SK-N-SH treated with all-trans-retinoic acid at 6 μM for 48 hours (cell line): ENCODE data around the gene FOXO3.

Experiments used
- ESRRG ChIP-seq: fragments of 250-450 bp; sonication (Bioruptor Pico); IDR thresholded peaks from 2 replicates; pipeline ENCODE4 v1.6.1; 2021; ENCODE audit warnings: mild to moderate bottlenecking
- OSR1 ChIP-seq: fragments of 250-450 bp; sonication (Bioruptor Pico); IDR thresholded peaks from 2 replicates; pipeline ENCODE4 v1.8.0; 2022; ENCODE audit warnings: moderate library complexity, mild to moderate bottlenecking, inconsistent platforms
- ZNF8 ChIP-seq: fragments of 450-650 bp; formaldehyde crosslinking; IDR thresholded peaks from 2 replicates; pipeline ENCODE4 v1.5.0; 2020; ENCODE audit warnings: mild to moderate bottlenecking, moderate library complexity

DNA sequence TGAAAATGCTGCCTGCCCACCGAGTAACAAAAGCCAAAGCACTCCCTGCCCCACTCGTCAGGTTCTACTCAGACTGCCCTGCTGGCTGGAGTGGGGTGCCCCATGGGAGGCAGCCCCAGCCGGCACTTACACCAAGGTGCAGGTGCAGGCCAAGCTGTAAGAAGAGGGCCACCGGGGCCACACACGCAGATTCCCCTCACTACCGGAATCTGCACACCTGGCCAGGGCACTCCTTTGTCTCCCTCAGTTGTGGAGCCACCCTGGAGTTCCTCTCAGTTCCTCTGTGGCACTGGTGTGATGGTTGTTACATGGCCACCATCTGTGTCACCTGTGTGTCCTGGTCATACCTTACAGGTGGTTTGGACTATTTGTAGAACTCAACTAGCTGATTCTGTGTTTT, 112.4 kb downstream of the FOXO3 start:
- no peak for TF ChIP-seq OSR1 (CRISPR knock-in tag)
- no peak for TF ChIP-seq ZNF8
- TF ChIP-seq ESRRG (CRISPR knock-in tag) = no peak
